GDM1 (cell line): ENCODE data around the gene HBS1L.

Experiments used
- DNase-seq: peaks from one replicate; lab custom pipeline; 2025; lab: John Stamatoyannopoulos, UW

The HBS1L gene

GRCh38 chr6:135036731-135037420, 17.7 kb downstream of the HBS1L start:
- DNase-seq: no peak

GRCh38 chr6:135033238-135033637, 21.4 kb downstream of the HBS1L start:
- DNase-seq: no peak

GRCh38 chr6:135030532-135031178, 24.0 kb downstream of the HBS1L start:
- DNase-seq: no peak

- DNase-seq: no peak
Measured at GRCh38 chr6:135030056-135030473, 24.6 kb downstream of the HBS1L start.

- DNase-seq: no peak
Measured at GRCh38 chr6:135025775-135026174, 28.8 kb downstream of the HBS1L start.

GRCh38 chr6:135025175-135025574, 29.4 kb downstream of the HBS1L start:
- no peak for DNase-seq

GRCh38 chr6:135022050-135022697, 32.4 kb downstream of the HBS1L start:
- no peak for DNase-seq

- no peak for DNase-seq
Measured at GRCh38 chr6:135021310-135022049, 33.1 kb downstream of the HBS1L start.

- DNase-seq: no peak
Measured at GRCh38 chr6:135018941-135019340, 35.7 kb downstream of the HBS1L start.

GRCh38 chr6:135018052-135018451, 36.6 kb downstream of the HBS1L start:
- no peak for DNase-seq

- no peak for DNase-seq
Measured at GRCh38 chr6:135014353-135014832, 40.2 kb downstream of the HBS1L start.

GRCh38 chr6:135013211-135013610, 41.4 kb downstream of the HBS1L start:
- DNase-seq: no peak

- no peak for DNase-seq
Measured at GRCh38 chr6:135012764-135013163, 41.9 kb downstream of the HBS1L start.

- no peak for DNase-seq
Measured at GRCh38 chr6:135012349-135012748, 42.3 kb downstream of the HBS1L start.

- no peak for DNase-seq
Measured at GRCh38 chr6:135008941-135009290, 45.7 kb downstream of the HBS1L start.

GRCh38 chr6:135008072-135008940, 46.3 kb downstream of the HBS1L start:
- no peak for DNase-seq

- no peak for DNase-seq
Measured at GRCh38 chr6:135006386-135006914, 48.2 kb downstream of the HBS1L start.

GRCh38 chr6:135004399-135004798, 50.2 kb downstream of the HBS1L start:
- DNase-seq: no peak

- no peak for DNase-seq
Measured at GRCh38 chr6:135002974-135003703, 51.5 kb downstream of the HBS1L start.

- DNase-seq: no peak
Measured at GRCh38 chr6:135002229-135002844, 52.3 kb downstream of the HBS1L start.
